Left lung (tissue), 10 donors: ENCODE results near the gene PTPRU. TPM values are rescaled to one million over a fixed set of nuclear protein-coding genes. Genes with fewer than 3 reads are reported as not detected.

Experiments
- ATAC-seq: fragments of 200-7000 bp; cut with Tn5 transposase; one replicate; pipeline ENCODE4 v1.9.1; 2020; ENCODE audit warnings: moderate library complexity
- DNase-seq, 4 donors: peaks; one replicate each; pipeline ENCODE4 v3.0.0-alpha.2; 2013 to 2020
- H3K27ac ChIP-seq, 2 donors: fragments of 200-600 bp; sonication (generic) in 1 of 2; one replicate each; pipeline versions ENCODE4 v1.5.0 to v1.8.0; 2020 to 2021
- H3K27me3 ChIP-seq, 2 donors: fragments of 200-600 bp; sonication (generic) in 1 of 2; one replicate each; pipeline versions ENCODE4 v1.5.0 to v1.8.0; 2020 to 2021
- H3K36me3 ChIP-seq, 2 donors: fragments of 200-600 bp; sonication (generic) in 1 of 2; one replicate each; pipeline versions ENCODE4 v1.5.0 to v1.8.0; 2020 to 2021
- H3K4me1 ChIP-seq, 2 donors: fragments of 200-600 bp; one replicate each; pipeline ENCODE4 v1.8.0; 2021
- H3K4me3 ChIP-seq, 2 donors: fragments of 200-600 bp; sonication (generic) in 1 of 2; one replicate each; pipeline versions ENCODE4 v1.5.0 to v1.8.0; 2020 to 2021; ENCODE audit warnings: mild to moderate bottlenecking in 1 of 2
- H3K9me3 ChIP-seq, 2 donors: fragments of 200-600 bp; sonication (generic) in 1 of 2; one replicate each; pipeline versions ENCODE4 v1.5.0 to v1.8.0; 2020 to 2021
- CTCF ChIP-seq, 2 donors: fragments of 200-600 bp; sonication (generic) in 1 of 2; IDR thresholded peaks; one replicate each; pipeline versions ENCODE4 v1.5.0 to v1.8.0; 2021; ENCODE audit warnings: antibody characterized with exemption in 2 of 2
- intact Hi-C, 2 donors: fragments of 100-400 bp; cut with DNase I; formaldehyde crosslinking; loops; one replicate each; pipeline versions ENCODE4 v1.11.2 to v1.14.2; 2022
- polyA plus RNA-seq, 6 donors: library from polyadenylated mRNA; unstranded; fragments of 120-200 nt; gene quantifications; one replicate each; pipeline ENCODE4 v1.2.1, GENCODE V29; 2013; ENCODE audit not compliant: insufficient read length in 6 of 6
- total RNA-seq, 2 donors: library from RNA; stranded (reverse); fragmentation: NEBNext Ultra II Directional; extraction: Animal tissue kit (Norgen Biotek cat#: 25700); gene quantifications; one replicate each; pipeline ENCODE4 v1.2.1, GENCODE V29; 2021
- donor health status: DM: no; HTN: yes; CAD: no.
- donor health status: DM: no; HTN: no; CAD: no.

PTPRU gene
- total and polyA plus RNA-seq, 8 donors = 15.5 to 45.4 (median 18.8) TPM

DNA sequence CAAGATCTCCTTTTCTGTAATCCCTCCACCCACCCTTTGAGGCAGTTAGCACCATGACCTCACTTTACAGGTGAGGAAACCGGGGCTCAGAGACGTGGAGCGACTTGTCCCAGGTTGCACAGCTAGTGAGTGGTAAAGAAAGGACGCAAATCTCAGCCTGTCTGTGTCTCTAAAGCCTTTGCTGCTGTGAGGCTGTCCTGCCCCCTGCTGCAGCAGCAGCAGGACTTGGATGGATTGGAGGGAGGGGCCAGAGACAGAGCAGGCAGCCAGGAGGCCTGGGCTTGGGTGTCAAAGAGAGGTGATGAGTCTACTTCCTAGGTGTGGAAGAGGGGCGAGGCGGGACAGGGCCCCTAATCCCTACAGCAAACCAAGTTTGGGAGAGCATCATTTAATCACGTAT lies 69.6 kb downstream of the PTPRU start:
- no peak for ATAC-seq
- intact Hi-C loops = no loop called here
- no peak overlapping the region for H3K4me3 ChIP-seq
- no peaks in the 10 kb centered on the region for H3K9me3 ChIP-seq
- H3K4me1 ChIP-seq = no peaks in the 10 kb centered on the region
- no peak for TF ChIP-seq CTCF (IDR thresholded peaks at IDR 0.05)
- peak in 1 of 4 donors; percentile 37 for DNase-seq
- peaks cover 0 to 21% of the 10 kb centered on the region in 2 donors for H3K36me3 ChIP-seq
- no peak overlapping the region for H3K27ac ChIP-seq
- H3K27me3 ChIP-seq = no peaks in the 10 kb centered on the region

DNA sequence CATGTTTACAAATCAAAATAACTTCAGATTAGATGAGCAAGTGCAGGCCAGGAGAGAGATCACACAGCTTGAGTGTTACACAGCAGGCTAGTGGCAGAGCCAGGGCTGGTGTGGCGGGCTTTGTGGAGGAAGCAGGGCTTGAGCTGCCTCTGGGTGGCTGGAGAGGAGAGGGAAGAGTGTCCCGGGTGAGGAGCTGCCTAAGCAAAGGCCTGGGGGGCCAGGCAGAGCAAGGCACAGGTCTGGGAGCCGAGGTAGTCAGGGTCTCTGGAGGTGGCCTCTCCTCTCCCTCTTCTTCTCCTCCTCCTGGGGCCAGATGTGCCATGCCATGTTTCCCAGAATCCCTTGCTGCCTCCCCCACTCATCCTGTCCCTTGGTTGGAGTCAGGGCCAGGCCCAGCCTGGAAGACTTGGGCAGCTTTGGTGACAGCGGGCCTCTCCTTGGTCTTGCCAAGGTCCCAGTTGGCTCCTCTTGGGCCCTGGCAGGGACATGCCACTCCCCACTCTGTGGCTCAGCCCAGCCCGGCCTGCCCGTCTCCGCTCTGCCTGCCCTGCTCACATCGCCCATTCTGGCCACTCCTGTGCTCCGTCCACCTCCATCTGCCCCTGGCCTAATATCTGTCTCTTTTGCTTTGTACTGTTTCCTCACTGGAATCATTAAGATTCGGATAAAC lies 70.3 kb downstream of the PTPRU start:
- no peaks in the 10 kb centered on the region for H3K9me3 ChIP-seq
- DNase-seq (peak in 1 of 4 donors; percentile 73), ATAC-seq (no peak)
- no peak for TF ChIP-seq CTCF (IDR thresholded peaks at IDR 0.05)
- no peaks in the 10 kb centered on the region for H3K4me1 ChIP-seq
- intact Hi-C loops = no loop called here
- H3K36me3 ChIP-seq = peaks cover 0 to 21% of the 10 kb centered on the region in 2 donors
- no peaks in the 10 kb centered on the region for H3K27me3 ChIP-seq
- H3K27ac ChIP-seq = no peak overlapping the region
- no peak overlapping the region for H3K4me3 ChIP-seq

GRCh38 chr1:29309075-29309474 lies 72.8 kb downstream of the PTPRU start:
- Histone ChIP-seq H3K27ac (no peak overlapping the region), H3K4me1 (no peaks in the 10 kb centered on the region), H3K36me3 (peaks cover 0 to 24% of the 10 kb centered on the region in 2 donors), H3K9me3 (no peaks in the 10 kb centered on the region), H3K27me3 (no peaks in the 10 kb centered on the region), H3K4me3 (no peak overlapping the region)
- ATAC-seq (no peak), DNase-seq (peak in 1 of 4 donors; percentile 9)
- TF ChIP-seq CTCF (IDR thresholded peaks at IDR 0.05) = no peak
- intact Hi-C loops = no loop called here

- DNase-seq (peak in 1 of 4 donors; percentile 21), ATAC-seq (no peak)
- Histone ChIP-seq H3K4me3 (no peak overlapping the region), H3K4me1 (no peaks in the 10 kb centered on the region), H3K36me3 (peaks cover 0 to 21% of the 10 kb centered on the region in 2 donors), H3K27me3 (no peaks in the 10 kb centered on the region), H3K27ac (no peak overlapping the region), H3K9me3 (no peaks in the 10 kb centered on the region)
- TF ChIP-seq CTCF (IDR thresholded peaks at IDR 0.05) = no peak
- intact Hi-C loops = no loop called here
These were observed 73.3 kb downstream of the PTPRU start for GRCh38 chr1:29309621-29310020.

DNA sequence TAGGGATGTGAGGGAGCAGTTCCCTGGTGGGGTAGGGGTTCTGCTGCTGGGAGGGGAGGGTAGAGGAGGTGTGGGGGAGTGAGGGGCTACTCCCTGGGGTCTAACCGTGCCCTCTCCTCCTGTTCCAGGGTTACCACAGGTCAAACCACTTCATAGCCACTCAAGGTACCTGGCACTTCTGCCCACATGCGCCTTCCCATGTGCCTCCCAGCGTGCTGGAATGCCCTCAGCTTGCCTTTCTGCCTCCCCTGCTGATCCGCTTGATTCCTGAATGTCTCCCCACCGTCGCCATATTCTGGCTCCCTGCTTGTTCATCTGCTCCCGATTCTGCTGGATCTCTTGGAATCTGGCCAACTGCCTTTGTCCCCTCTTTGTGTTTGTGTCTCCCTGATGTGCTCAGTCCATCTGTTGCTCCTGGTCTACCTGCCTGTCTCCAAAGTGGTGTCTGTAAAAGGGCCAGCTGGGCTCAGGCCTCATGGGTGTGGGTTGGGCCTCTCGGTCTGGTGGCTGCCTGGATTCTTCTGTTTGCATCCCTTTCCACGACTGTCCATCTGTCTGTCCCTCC lies 74.4 kb downstream of the PTPRU start:
- Histone ChIP-seq H3K27ac (no peak overlapping the region), H3K36me3 (peaks cover 0 to 20% of the 10 kb centered on the region in 2 donors), H3K4me1 (no peaks in the 10 kb centered on the region), H3K27me3 (no peaks in the 10 kb centered on the region), H3K9me3 (no peaks in the 10 kb centered on the region), H3K4me3 (no peak overlapping the region)
- TF ChIP-seq CTCF (IDR thresholded peaks at IDR 0.05) = no peak
- ATAC-seq (no peak), DNase-seq (peak in 1 of 4 donors; percentile 10)
- intact Hi-C loops = no loop called here
